ENCODE results near the gene ZNFX1. TPM values are rescaled to one million over a fixed set of nuclear protein-coding genes. Genes with fewer than 3 reads are reported as not detected.
A peak's percentile ranks its signal among the peaks of the same experiment; 100 is the strongest.

Gene ZNFX1
- total RNA-seq, 1 experiment from 2014 or later = 11.0 TPM

GRCh38 chr20:49276161-49276960, 1.5 kb downstream of the ZNFX1 start:
- ATAC-seq = no peak

GRCh38 chr20:49275636-49276035, 2.2 kb downstream of the ZNFX1 start:
- POLR2A ChIA-PET = no interaction called here

More at GRCh38 chr20:49276161-49276960, 1.5 kb downstream of the ZNFX1 start:
- H3K27me3 Mint-ChIP-seq (ENCODE audit: low read depth) = no peaks in the 10 kb centered on the region; the same call in 1 of the 2 replicates
- ChIA-PET CTCF (interaction anchor here (0.7 to 1.4 kb wide), 3 partner anchors 30 to 59 kb away, joined by 3 to 11 read pairs (median 8); no protein-coding TSS in a partner anchor), POLR2A (interaction anchor here (0.6 to 0.7 kb wide), 2 partner anchors 57 to 149 kb away, joined by 4 to 6 read pairs; partner anchors contain the start of gene DDX27)
- no peak for TF ChIP-seq OVOL2 (CRISPR knock-in tag; IDR thresholded peaks at IDR 0.05; ENCODE audit: borderline replicate concordance)
- TF ChIP-seq ZNF416 (CRISPR knock-in tag; IDR thresholded peaks at IDR 0.05) = no peak
- no peak for TF ChIP-seq NR3C1 (CRISPR knock-in tag; conservative IDR thresholded peaks at IDR 0.05; ENCODE audit: low read depth)
- no peak for TF ChIP-seq E2F4 (CRISPR knock-in tag; IDR thresholded peaks at IDR 0.05; ENCODE audit: borderline replicate concordance, low read depth)
- peaks cover 7% of the 10 kb centered on the region for H3K9me3 Mint-ChIP-seq
- H3K36me3 Mint-ChIP-seq = peaks cover 62% of the 10 kb centered on the region
- peaks cover 23% of the 10 kb centered on the region for H3K4me1 Mint-ChIP-seq
- H3K4me3 Mint-ChIP-seq = peak overlapping the region; percentile 100
- peak overlapping the region; percentile 46; the same call in 1 of the 2 replicates for H3K27ac Mint-ChIP-seq
- DNase-seq (ENCODE audit: low spot score) = no peak

More at GRCh38 chr20:49275636-49276035, 2.2 kb downstream of the ZNFX1 start:
- H3K9me3 Mint-ChIP-seq = peaks cover 4% of the 10 kb centered on the region
- peaks cover 15% of the 10 kb centered on the region for H3K4me1 Mint-ChIP-seq
- H3K27me3 Mint-ChIP-seq (ENCODE audit: low read depth) = no peaks in the 10 kb centered on the region; the same call in 1 of the 2 replicates
- H3K4me3 Mint-ChIP-seq = no peak overlapping the region
- ATAC-seq (no peak), DNase-seq (ENCODE audit: low spot score) (no peak)
- TF ChIP-seq ZNF416 (CRISPR knock-in tag; IDR thresholded peaks at IDR 0.05) (no peak), ZNF423 (CRISPR knock-in tag; IDR thresholded peaks at IDR 0.05) (no peak), SMAD4 (CRISPR knock-in tag; IDR thresholded peaks at IDR 0.05) (no peak), JUN (CRISPR knock-in tag; IDR thresholded peaks at IDR 0.05) (no peak), NR1H2 (CRISPR knock-in tag; IDR thresholded peaks at IDR 0.05) (no peak), PREB (CRISPR knock-in tag; IDR thresholded peaks at IDR 0.05; ENCODE audit: borderline replicate concordance) (no peak), SP1 (CRISPR knock-in tag; conservative IDR thresholded peaks at IDR 0.05) (no peak), NFYB (CRISPR knock-in tag; conservative IDR thresholded peaks at IDR 0.05; ENCODE audit: low read depth) (no peak), GTF2I (CRISPR knock-in tag; conservative IDR thresholded peaks at IDR 0.05) (no peak), STAT6 (CRISPR knock-in tag; conservative IDR thresholded peaks at IDR 0.05; ENCODE audit: low read depth) (no peak), ZNF281 (CRISPR knock-in tag; IDR thresholded peaks at IDR 0.05) (no peak), ZNF396 (CRISPR knock-in tag; IDR thresholded peaks at IDR 0.05; ENCODE audit: borderline replicate concordance) (no peak), ZNF232 (CRISPR knock-in tag; IDR thresholded peaks at IDR 0.05) (no peak), ZNF263 (CRISPR knock-in tag; IDR thresholded peaks at IDR 0.05; ENCODE audit: low read depth) (no peak), SOX15 (CRISPR knock-in tag; IDR thresholded peaks at IDR 0.05) (no peak), ARID4B (CRISPR knock-in tag; IDR thresholded peaks at IDR 0.05; ENCODE audit: borderline replicate concordance) (no peak), CDX4 (CRISPR knock-in tag; IDR thresholded peaks at IDR 0.05; ENCODE audit: borderline replicate concordance) (no peak), KAT7 (CRISPR knock-in tag; IDR thresholded peaks at IDR 0.05; ENCODE audit: borderline replicate concordance) (no peak)
- CTCF ChIA-PET = no interaction called here
- peaks cover 62% of the 10 kb centered on the region for H3K36me3 Mint-ChIP-seq
- H3K27ac Mint-ChIP-seq = no peak overlapping the region

Data from WTC11 (cell line).